NCI-H1105 treated with DMSO at 0.1 percent for 48 hours (cell line): ENCODE data around the gene MBOAT7.

Experiments
- DNase-seq: peaks from one replicate; lab custom pipeline; 2025; lab: John Stamatoyannopoulos, UW

The MBOAT7 gene

DNA sequence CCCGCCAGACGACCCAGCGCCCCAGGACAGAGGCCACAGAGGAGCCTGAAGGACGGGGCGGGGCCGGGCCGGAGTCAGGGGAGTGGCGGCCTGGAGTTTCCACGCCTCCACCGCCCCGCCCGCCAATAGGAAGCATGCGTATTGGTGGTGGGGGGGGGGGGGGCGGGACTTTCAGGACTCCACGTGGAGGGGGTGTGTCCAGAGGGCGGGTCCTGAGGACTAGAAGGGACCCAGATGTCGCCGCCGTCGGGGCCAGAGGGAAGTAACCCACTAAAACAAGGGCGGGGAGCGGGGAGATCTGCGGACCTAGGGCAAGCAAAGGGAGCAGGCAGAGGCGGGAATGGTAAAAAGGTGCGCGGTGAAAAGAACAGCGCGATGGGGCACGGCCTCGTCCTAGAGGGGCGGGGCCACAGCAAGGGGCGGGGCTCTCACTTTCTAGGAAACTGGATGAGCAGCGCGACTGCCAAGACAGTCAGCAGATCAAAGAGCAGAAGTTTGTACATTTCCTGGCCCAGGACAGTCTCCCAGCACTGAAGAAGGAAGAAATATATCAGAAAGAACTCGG lies 27.1 kb downstream of the MBOAT7 start:
- DNase-seq, result no peak

DNA sequence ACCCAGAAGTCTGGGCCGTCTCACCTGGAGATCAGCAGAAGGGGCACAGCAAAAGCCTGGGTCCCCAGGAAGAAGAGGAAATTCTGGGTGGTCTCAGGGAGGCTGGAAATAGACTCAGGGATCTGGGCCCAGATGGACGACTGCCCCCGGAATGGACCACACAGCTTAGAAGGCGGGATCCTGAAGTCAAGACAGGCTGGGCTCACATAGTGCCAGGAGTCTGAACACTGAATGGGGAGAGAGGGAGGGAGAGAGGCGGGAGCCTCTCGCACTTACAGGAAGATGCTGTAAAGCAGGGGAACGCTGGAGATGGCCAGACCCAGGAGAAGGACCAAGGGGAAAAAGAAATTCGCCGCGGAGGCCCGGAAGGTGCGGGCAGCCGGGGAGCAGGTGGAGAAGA lies 28.5 kb downstream of the MBOAT7 start:
- DNase-seq, result no peak

DNA sequence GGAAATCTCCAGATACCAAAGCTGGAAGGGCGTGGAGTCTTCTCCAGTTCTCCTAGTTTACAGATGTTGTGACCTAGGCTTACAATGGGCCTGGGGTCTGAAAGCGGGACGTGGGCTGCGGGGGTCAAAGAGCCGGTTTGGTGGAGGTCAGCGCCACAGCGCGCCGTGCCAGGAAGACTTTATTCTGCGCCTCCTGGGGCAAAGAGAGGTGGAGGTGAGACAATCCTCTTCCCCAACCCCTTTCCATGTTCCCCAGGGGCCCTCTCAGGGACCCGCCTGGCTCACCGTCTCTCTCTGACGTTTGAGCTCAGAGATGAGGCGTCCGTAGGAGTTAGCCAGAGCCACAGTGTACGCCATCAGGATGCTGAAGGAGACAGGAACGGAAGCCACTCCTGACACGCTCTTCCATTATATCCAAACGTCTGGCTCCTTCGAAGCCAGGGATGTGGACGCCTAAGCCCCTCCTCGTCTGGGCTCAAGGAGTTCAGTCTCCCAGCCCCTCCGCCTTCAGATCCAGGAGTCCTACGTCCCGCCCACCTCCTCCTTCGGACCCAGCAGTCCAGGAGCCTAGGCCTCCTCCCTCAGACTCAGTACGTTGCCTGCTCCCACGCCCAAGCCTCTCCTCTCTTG lies 29.1 kb downstream of the MBOAT7 start:
- DNase-seq, result peak; percentile 39

GRCh38 chr19:54159352-54160181 lies 29.8 kb downstream of the MBOAT7 start, which contains the start of gene LENG1:
Gene LENG1 (minus strand): TSS chr19:54159721. CDS start chr19:54159695, 26 bp downstream.
- peak; percentile 100 for DNase-seq

- no peak for DNase-seq
Measured at GRCh38 chr19:54158812-54159351, 30.5 kb downstream of the MBOAT7 start.

DNA sequence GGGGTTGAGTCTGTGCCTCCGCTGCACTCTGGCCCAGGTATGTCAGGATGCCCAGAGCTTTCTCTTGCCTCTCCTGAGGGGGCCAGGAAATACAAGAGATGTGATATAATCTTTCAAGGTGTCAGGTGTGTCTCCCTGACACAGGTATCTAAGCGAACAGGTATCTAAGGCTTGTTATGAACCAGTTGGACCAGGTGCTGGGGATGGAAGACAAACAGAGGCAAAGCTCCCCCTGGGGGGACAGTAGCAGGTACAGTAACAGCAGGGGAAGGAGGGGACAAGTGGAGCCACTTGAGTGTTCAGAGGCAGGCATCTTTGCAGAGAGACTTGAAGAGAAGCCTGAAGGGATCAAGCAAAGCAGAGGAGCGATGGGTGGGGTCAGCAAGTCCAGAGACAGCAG lies 32.4 kb downstream of the MBOAT7 start:
- DNase-seq, result no peak

DNA sequence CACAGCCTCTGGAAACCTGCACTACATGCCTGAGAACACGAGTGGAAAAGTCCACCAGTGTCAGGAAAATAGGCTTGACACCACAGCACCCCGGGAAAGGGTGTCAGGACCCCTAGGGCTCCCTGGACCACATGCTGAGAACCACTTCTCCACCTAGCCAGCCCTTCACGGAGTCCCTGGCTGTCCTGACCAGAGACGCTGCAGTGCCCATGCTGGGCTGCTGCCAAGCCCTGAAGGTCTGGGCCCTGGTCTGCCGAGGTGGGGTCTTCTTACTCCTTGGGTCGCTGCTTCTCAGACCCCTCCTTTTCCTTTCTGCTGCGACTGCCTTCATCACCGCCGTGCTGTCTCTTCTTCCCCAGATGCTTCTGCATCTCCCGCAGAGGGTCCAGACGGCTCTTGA lies 32.9 kb downstream of the MBOAT7 start:
- DNase-seq, result no peak

GRCh38 chr19:54155694-54156093 lies 33.7 kb downstream of the MBOAT7 start:
- DNase-seq, result no peak

GRCh38 chr19:54154603-54155345 lies 34.6 kb downstream of the MBOAT7 start:
- no peak for DNase-seq

DNA sequence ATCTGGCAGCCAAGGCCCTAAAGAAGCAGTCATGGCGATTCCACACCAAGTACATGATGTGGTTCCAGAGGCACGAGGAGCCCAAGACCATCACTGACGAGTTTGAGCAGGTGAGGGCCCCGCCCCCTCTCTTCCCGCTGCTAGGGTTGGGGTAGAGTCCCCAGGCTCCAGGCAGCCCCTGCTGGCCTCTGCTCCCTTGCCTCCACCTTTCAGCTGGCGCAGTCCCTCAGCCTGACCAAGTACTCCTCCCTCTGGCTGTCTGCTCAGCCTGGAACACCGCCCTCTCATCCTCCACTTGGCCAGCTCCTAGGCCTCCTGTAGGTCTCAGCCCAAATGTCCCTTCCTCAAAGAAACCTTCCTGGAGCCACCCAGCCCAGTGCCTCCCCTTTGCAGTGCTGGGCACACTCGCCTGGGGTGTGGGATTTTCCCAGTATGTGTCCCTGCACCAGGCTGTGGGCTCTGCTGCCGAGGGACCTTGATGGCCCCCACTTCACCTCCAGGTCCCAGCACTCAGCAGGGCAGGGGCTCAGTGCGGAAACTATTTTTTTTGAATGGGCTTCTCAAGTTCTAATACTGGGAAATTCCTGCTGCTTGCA lies 35.6 kb downstream of the MBOAT7 start:
- no peak for DNase-seq

- DNase-seq, result no peak
Measured at GRCh38 chr19:54152878-54153524, 36.4 kb downstream of the MBOAT7 start.

DNA sequence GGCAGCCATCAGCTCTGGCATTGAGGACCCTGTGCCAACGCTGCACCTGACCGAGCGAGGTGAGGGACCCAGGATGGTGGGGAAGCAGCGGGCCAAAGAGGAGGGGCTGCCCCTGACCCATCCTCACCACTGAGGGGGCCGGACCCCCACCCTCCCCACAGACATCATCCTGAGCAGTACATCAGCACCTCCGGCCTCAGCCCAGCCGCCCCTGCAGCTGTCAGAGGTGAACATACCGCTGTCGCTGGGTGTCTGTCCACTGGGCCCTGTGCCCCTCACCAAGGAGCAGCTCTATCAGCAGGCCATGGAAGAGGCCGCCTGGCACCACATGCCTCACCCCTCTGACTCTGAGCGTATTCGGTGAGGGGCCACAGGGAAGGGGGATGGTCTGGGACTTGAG lies 37.1 kb downstream of the MBOAT7 start:
- no peak for DNase-seq

- no peak for DNase-seq
Measured at GRCh38 chr19:54151362-54152035, 37.9 kb downstream of the MBOAT7 start.

DNA sequence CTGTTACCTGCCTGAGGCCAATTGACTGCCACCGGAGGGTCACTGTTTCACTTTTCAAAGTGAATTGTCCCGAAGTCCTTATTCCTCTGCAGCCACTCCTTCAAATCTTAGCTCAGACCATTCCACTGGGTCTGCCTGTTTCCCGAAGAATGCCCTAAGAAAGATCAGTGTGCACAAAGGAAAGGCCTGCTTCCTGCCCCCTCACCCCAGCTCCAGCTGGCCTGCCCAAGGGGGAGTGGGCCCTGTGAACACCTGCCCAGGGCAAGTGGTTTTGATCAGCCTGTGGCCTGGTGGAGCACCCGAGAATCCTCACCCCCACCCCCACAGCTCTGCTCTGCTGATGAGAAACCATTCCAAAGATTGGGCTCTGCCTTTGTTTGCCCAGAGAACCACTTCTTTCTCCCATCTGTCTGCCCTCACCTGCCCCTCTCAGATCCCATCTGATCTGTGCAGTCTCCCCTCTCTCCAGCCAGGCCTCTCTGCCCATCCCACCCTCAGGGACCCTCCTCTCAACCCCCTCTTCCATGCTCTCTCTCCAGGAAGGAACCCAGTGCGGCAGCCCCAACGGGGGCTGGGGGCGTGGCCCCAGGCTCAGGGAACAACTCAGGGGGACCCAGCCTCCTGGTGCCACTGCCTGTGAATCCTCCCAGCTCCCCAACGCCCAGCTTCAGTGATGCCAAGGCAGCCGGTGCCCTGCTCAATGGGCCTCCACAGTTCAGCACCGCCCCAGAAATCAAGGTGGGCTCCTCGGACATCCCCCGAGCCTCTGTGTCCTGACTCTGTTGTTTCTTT lies 40.2 kb downstream of the MBOAT7 start:
- no peak for DNase-seq

- no peak for DNase-seq
Measured at GRCh38 chr19:54148158-54148557, 41.2 kb downstream of the MBOAT7 start.

DNA sequence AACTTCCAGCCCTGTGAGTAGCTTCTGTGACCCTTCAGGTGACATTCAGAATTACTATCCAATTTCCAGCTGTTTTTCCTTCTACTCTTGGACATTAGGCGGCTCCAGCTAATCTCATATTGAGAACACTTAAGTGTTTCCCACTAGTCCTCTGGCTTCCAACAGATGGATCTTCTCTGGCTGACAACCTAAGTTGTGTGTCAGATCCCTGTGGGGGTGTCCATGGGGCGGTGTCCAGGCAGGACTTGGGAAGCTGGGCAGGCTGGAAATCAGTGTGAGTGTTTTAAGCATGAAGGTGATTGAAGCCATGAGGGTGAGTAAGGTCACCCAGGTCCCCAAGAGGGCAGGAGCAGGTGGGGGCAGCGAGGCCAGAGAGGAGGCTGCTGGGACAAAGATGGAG lies 41.7 kb downstream of the MBOAT7 start:
- no peak for DNase-seq

DNA sequence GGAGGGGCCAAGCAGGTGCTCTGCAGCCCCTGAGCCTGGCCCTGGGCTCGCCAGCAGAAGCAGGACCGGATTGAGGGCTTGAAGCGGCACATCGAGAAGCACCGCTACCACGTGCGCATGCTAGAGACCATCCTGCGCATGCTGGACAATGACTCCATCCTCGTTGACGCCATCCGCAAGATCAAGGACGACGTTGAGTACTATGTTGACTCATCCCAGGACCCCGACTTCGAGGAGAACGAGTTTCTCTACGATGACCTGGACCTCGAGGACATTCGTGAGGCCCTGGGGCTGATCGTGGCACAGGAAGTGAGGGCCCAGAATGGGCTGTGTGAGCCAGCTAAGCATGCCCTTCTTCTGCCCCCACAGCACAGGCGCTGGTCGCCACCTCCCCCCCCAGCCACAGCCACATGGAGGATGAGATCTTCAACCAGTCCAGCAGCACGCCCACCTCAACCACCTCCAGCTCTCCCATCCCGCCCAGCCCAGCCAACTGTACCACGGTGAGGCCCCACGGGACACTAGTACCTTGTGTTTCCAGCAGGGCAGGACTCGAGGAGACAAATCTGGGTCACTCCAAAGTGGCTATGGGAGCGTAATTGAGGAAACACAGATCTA lies 43.7 kb downstream of the MBOAT7 start:
- no peak for DNase-seq

GRCh38 chr19:54142166-54142780 lies 47.1 kb downstream of the MBOAT7 start:
- DNase-seq, result no peak

- no peak for DNase-seq
Measured at GRCh38 chr19:54141356-54141755, 48.0 kb downstream of the MBOAT7 start.
